MM.1S (cell line): ENCODE data around the gene C12orf60.

Experiments used
- CTCF ChIP-seq: fragments of 300-600 bp; sonication (generic); IDR thresholded peaks from 2 replicates; pipeline ENCODE4 v1.5.1; 2016; ENCODE audit warnings: antibody characterized with exemption, low read length, mixed read lengths
- EZH2 ChIP-seq: fragments of 300-600 bp; sonication (generic); optimal IDR thresholded peaks from 2 replicates; pipeline ENCODE3; 2017; ENCODE audit warnings: low read depth, mild to moderate bottlenecking, antibody characterized with exemption, low read length, mixed read lengths

- TF ChIP-seq CTCF (no peak), EZH2 (no peak)
These were observed 35.9 kb upstream of the C12orf60 start for GRCh38 chr12:14767617-14768016.
